RPMI8226 (cell line): ENCODE data around the gene CTAG1A.
"Not testable (repeated sequence)": the region's sequence is repeated elsewhere in the genome, so short reads cannot be mapped to it uniquely, and the experiment has no call there.

Experiments used
- DNase-seq: peaks from one replicate; pipeline ENCODE4 v3.0.0-alpha.2; 2015

Gene CTAG1A

GRCh38 chrX:154575076-154575475 is 9.9 kb upstream of the CTAG1A start:
- not testable (repeated sequence) for DNase-seq

GRCh38 chrX:154582994-154583393 is 1.9 kb upstream of the CTAG1A start:
- not testable (repeated sequence) for DNase-seq

- not testable (repeated sequence) for DNase-seq
These were observed 5.5 kb downstream of the CTAG1A start for GRCh38 chrX:154590415-154590814.

- DNase-seq, result no peak
These were observed 7.6 kb downstream of the CTAG1A start for GRCh38 chrX:154592505-154592904.

GRCh38 chrX:154593201-154593600 is 8.3 kb downstream of the CTAG1A start:
- no peak for DNase-seq

- no peak for DNase-seq
These were observed 9.6 kb downstream of the CTAG1A start for GRCh38 chrX:154594491-154594890.

- no peak for DNase-seq
These were observed 10.8 kb downstream of the CTAG1A start for GRCh38 chrX:154595559-154596249.

- DNase-seq, result no peak
These were observed 11.5 kb downstream of the CTAG1A start for GRCh38 chrX:154596290-154596929.

- DNase-seq, result no peak
These were observed 12.3 kb downstream of the CTAG1A start for GRCh38 chrX:154597221-154597620.

- DNase-seq, result no peak
These were observed 13.7 kb downstream of the CTAG1A start for GRCh38 chrX:154598656-154599055.

- DNase-seq, result no peak
These were observed 14.6 kb downstream of the CTAG1A start for GRCh38 chrX:154599531-154599930.

GRCh38 chrX:154600759-154601374 is 15.9 kb downstream of the CTAG1A start:
- no peak for DNase-seq

- no peak for DNase-seq
These were observed 17.3 kb downstream of the CTAG1A start for GRCh38 chrX:154602226-154602625.

- no peak for DNase-seq
These were observed 18.0 kb downstream of the CTAG1A start for GRCh38 chrX:154602766-154603437.

GRCh38 chrX:154603438-154604430 is 18.8 kb downstream of the CTAG1A start:
- DNase-seq, result no peak

- no peak for DNase-seq
These were observed 20.6 kb downstream of the CTAG1A start for GRCh38 chrX:154605566-154605965.

GRCh38 chrX:154607370-154607769 is 22.4 kb downstream of the CTAG1A start:
- no peak for DNase-seq

GRCh38 chrX:154607976-154608375 is 23.0 kb downstream of the CTAG1A start:
- DNase-seq, result not testable (repeated sequence)

GRCh38 chrX:154608823-154609222 is 23.9 kb downstream of the CTAG1A start:
- not testable (repeated sequence) for DNase-seq

GRCh38 chrX:154611146-154611545 is 26.2 kb downstream of the CTAG1A start:
- DNase-seq, result not testable (repeated sequence)

- not testable (repeated sequence) for DNase-seq
These were observed 28.7 kb downstream of the CTAG1A start for GRCh38 chrX:154613586-154613985.

- not testable (repeated sequence) for DNase-seq
These were observed 34.2 kb downstream of the CTAG1A start, which contains the start of gene CTAG1B for GRCh38 chrX:154619182-154619581. Gene CTAG1B, minus strand, starts transcription at chrX:154619282. Its CDS starts 64 bp downstream, at chrX:154619218.
